ENCODE results near the gene ALDH3B1.

The ALDH3B1 gene

GRCh38 chr11:68076371-68077042 is 66.4 kb downstream of the ALDH3B1 start:
- DNase-seq, result no peak

GRCh38 chr11:68077617-68078582 is 67.8 kb downstream of the ALDH3B1 start:
- DNase-seq, result no peak
